ENCODE measurements around the gene LILRB4. TPM values are rescaled to one million over a fixed set of nuclear protein-coding genes. Genes with fewer than 3 reads are reported as not detected.

LILRB4 gene
- total and polyA plus RNA-seq, 2 experiments from 2014 or later = not detected

DNA sequence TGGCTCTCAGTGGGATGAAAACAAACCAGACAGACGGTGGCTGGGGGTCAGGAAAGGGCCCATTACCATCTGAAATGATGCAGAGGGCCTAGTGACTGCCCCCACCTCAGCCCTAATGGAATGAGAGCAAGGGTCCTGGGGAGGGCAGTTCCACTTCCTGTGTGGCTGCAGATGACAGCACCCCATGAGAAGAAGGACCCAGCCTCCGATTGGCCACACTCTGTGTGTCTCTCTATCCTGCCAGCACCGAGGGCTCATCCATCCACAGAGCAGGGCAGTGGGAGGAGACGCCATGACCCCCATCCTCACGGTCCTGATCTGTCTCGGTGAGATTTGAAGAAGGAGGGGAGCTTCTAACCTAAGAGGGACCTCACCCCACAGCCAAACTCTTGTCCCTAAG is 32.0 kb upstream of the LILRB4 start:
- Histone ChIP-seq H4K20me1 (replicated peaks; ENCODE audit: insufficient read depth) (no peaks in the 10 kb centered on the region), H3K4me1 (ENCODE audit: insufficient read depth) (no peaks in the 10 kb centered on the region), H3K36me3 (ENCODE audit: insufficient read depth) (no peaks in the 10 kb centered on the region), H3K27me3 (ENCODE audit: insufficient read depth) (no peaks in the 10 kb centered on the region), H3K79me2 (replicated peaks; ENCODE audit: insufficient read depth) (no peaks in the 10 kb centered on the region), H3K9me2 (ENCODE audit: insufficient read depth) (no peaks in the 10 kb centered on the region), H2AFZ (no peak overlapping the region), H3F3A (replicated peaks; ENCODE audit: low read depth) (no peaks in the 10 kb centered on the region), H3K4me3 (no peak overlapping the region), H3K4me2 (no peak overlapping the region), H3K27ac (ENCODE audit: low read depth) (no peak overlapping the region)
- no peaks in the 10 kb centered on the region for H3K4me1 Mint-ChIP-seq
- no peak overlapping the region for H3K4me3 Mint-ChIP-seq
- H3K27ac Mint-ChIP-seq = no peak overlapping the region
- TF ChIP-seq, protein P1, sequence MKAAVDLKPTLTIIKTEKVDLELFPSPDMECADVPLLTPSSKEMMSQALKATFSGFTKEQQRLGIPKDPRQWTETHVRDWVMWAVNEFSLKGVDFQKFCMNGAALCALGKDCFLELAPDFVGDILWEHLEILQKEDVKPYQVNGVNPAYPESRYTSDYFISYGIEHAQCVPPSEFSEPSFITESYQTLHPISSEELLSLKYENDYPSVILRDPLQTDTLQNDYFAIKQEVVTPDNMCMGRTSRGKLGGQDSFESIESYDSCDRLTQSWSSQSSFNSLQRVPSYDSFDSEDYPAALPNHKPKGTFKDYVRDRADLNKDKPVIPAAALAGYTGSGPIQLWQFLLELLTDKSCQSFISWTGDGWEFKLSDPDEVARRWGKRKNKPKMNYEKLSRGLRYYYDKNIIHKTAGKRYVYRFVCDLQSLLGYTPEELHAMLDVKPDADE (IDR thresholded peaks at IDR 0.05) = no peak
- TF ChIP-seq ZNF331 (CRISPR knock-in tag; IDR thresholded peaks at IDR 0.05; ENCODE audit: low read depth) = no peak
- TF ChIP-seq, protein P2, sequence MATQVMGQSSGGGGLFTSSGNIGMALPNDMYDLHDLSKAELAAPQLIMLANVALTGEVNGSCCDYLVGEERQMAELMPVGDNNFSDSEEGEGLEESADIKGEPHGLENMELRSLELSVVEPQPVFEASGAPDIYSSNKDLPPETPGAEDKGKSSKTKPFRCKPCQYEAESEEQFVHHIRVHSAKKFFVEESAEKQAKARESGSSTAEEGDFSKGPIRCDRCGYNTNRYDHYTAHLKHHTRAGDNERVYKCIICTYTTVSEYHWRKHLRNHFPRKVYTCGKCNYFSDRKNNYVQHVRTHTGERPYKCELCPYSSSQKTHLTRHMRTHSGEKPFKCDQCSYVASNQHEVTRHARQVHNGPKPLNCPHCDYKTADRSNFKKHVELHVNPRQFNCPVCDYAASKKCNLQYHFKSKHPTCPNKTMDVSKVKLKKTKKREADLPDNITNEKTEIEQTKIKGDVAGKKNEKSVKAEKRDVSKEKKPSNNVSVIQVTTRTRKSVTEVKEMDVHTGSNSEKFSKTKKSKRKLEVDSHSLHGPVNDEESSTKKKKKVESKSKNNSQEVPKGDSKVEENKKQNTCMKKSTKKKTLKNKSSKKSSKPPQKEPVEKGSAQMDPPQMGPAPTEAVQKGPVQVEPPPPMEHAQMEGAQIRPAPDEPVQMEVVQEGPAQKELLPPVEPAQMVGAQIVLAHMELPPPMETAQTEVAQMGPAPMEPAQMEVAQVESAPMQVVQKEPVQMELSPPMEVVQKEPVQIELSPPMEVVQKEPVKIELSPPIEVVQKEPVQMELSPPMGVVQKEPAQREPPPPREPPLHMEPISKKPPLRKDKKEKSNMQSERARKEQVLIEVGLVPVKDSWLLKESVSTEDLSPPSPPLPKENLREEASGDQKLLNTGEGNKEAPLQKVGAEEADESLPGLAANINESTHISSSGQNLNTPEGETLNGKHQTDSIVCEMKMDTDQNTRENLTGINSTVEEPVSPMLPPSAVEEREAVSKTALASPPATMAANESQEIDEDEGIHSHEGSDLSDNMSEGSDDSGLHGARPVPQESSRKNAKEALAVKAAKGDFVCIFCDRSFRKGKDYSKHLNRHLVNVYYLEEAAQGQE (IDR thresholded peaks at IDR 0.05; ENCODE audit: unreplicated experiment) = no peak
- no peak for TF ChIP-seq EZH2 (IDR thresholded peaks at IDR 0.05; ENCODE audit: low read depth, unreplicated experiment)
- TF ChIP-seq, protein P3, sequence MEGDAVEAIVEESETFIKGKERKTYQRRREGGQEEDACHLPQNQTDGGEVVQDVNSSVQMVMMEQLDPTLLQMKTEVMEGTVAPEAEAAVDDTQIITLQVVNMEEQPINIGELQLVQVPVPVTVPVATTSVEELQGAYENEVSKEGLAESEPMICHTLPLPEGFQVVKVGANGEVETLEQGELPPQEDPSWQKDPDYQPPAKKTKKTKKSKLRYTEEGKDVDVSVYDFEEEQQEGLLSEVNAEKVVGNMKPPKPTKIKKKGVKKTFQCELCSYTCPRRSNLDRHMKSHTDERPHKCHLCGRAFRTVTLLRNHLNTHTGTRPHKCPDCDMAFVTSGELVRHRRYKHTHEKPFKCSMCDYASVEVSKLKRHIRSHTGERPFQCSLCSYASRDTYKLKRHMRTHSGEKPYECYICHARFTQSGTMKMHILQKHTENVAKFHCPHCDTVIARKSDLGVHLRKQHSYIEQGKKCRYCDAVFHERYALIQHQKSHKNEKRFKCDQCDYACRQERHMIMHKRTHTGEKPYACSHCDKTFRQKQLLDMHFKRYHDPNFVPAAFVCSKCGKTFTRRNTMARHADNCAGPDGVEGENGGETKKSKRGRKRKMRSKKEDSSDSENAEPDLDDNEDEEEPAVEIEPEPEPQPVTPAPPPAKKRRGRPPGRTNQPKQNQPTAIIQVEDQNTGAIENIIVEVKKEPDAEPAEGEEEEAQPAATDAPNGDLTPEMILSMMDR (conservative IDR thresholded peaks at IDR 0.05; ENCODE audit: low read depth in 2 of 2) = no peak
- TF ChIP-seq NANOG (IDR thresholded peaks at IDR 0.05; ENCODE audit: borderline replicate concordance) = no peak
- TF ChIP-seq EZH2phosphoT487 (IDR thresholded peaks at IDR 0.05; ENCODE audit: unreplicated experiment) = no peak
- no peak for TF ChIP-seq ZNF114 (CRISPR knock-in tag; IDR thresholded peaks at IDR 0.05)
- TF ChIP-seq STAT1 (IDR thresholded peaks at IDR 0.05; ENCODE audit: unreplicated experiment) = no peak
- TF ChIP-seq JUNB (IDR thresholded peaks at IDR 0.05; ENCODE audit: unreplicated experiment) = no peak
- TF ChIP-seq POLR2AphosphoS5 (IDR thresholded peaks at IDR 0.05; ENCODE audit: low read depth) = no peak
- no peak for TF ChIP-seq CREB1 (CRISPR knock-in tag; IDR thresholded peaks at IDR 0.05; ENCODE audit: low read depth)
- TF ChIP-seq, protein P4, sequence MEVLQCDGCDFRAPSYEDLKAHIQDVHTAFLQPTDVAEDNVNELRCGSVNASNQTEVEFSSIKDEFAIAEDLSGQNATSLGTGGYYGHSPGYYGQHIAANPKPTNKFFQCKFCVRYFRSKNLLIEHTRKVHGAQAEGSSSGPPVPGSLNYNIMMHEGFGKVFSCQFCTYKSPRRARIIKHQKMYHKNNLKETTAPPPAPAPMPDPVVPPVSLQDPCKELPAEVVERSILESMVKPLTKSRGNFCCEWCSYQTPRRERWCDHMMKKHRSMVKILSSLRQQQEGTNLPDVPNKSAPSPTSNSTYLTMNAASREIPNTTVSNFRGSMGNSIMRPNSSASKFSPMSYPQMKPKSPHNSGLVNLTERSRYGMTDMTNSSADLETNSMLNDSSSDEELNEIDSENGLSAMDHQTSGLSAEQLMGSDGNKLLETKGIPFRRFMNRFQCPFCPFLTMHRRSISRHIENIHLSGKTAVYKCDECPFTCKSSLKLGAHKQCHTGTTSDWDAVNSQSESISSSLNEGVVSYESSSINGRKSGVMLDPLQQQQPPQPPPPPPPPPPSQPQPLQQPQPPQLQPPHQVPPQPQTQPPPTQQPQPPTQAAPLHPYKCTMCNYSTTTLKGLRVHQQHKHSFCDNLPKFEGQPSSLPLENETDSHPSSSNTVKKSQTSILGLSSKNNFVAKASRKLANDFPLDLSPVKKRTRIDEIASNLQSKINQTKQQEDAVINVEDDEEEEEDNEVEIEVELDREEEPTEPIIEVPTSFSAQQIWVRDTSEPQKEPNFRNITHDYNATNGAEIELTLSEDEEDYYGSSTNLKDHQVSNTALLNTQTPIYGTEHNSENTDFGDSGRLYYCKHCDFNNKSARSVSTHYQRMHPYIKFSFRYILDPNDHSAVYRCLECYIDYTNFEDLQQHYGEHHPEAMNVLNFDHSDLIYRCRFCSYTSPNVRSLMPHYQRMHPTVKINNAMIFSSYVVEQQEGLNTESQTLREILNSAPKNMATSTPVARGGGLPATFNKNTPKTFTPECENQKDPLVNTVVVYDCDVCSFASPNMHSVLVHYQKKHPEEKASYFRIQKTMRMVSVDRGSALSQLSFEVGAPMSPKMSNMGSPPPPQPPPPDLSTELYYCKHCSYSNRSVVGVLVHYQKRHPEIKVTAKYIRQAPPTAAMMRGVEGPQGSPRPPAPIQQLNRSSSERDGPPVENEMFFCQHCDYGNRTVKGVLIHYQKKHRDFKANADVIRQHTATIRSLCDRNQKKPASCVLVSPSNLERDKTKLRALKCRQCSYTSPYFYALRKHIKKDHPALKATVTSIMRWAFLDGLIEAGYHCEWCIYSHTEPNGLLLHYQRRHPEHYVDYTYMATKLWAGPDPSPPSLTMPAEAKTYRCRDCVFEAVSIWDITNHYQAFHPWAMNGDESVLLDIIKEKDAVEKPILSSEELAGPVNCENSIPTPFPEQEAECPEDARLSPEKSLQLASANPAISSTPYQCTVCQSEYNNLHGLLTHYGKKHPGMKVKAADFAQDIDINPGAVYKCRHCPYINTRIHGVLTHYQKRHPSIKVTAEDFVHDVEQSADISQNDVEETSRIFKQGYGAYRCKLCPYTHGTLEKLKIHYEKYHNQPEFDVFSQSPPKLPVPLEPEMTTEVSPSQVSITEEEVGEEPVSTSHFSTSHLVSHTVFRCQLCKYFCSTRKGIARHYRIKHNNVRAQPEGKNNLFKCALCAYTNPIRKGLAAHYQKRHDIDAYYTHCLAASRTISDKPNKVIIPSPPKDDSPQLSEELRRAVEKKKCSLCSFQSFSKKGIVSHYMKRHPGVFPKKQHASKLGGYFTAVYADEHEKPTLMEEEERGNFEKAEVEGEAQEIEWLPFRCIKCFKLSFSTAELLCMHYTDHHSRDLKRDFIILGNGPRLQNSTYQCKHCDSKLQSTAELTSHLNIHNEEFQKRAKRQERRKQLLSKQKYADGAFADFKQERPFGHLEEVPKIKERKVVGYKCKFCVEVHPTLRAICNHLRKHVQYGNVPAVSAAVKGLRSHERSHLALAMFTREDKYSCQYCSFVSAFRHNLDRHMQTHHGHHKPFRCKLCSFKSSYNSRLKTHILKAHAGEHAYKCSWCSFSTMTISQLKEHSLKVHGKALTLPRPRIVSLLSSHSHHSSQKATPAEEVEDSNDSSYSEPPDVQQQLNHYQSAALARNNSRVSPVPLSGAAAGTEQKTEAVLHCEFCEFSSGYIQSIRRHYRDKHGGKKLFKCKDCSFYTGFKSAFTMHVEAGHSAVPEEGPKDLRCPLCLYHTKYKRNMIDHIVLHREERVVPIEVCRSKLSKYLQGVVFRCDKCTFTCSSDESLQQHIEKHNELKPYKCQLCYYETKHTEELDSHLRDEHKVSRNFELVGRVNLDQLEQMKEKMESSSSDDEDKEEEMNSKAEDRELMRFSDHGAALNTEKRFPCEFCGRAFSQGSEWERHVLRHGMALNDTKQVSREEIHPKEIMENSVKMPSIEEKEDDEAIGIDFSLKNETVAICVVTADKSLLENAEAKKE (CRISPR knock-in tag; IDR thresholded peaks at IDR 0.05) = no peak
- ATAC-seq (no peak), DNase-seq (ENCODE audit: low spot score) (no peak)
- H3K27me3 Mint-ChIP-seq (ENCODE audit: insufficient read depth, low read depth, poor library complexity) = peaks cover 5% of the 10 kb centered on the region
- peaks cover 36% of the 10 kb centered on the region for H3K36me3 Mint-ChIP-seq (ENCODE audit: low read depth)
- H3K9me3 Mint-ChIP-seq = peaks cover 93% of the 10 kb centered on the region
